K562 (cell line): ENCODE measurements around the gene ERCC1. TPM values are rescaled to one million over a fixed set of nuclear protein-coding genes. Genes with fewer than 3 reads are reported as not detected.

Source experiments
- ATAC-seq: fragments of 200-7000 bp; cut with Tn5 transposase; 3 replicates; pipeline ENCODE4 v1.9.1; 2020; ENCODE audit warnings: moderate library complexity
- BruUV-seq: library from RNA; stranded (reverse); fragments of 400-500 nt; replicated peaks from 2 replicates; lab custom pipeline; 2021; lab: Mats Ljungman, UMichigan
- CTCF ChIA-PET: fragments of 300-600 bp; formaldehyde crosslinking; extraction: SDS; loops from one replicate; lab custom pipeline; 2021; ENCODE audit warnings: low intra/inter-chr PET ratio; lab: Yijun Ruan, JAX
- POLR2A ChIA-PET: fragments of 300-600, 350-650 bp; sonication (Branson Sonifier 250); formaldehyde crosslinking; extraction: SDS; loops from one replicate; lab custom pipeline; 2021; ENCODE audit warnings: antibody characterized with exemption, inconsistent platforms; lab: Yijun Ruan, JAX
- DNase-seq, 4 experiments: peaks; one replicate each; pipeline versions ENCODE4 v3.0.0 to v3.0.0-alpha.2; 2011 to 2018; ENCODE audit warnings: low spot score in 3 of 4, mixed read lengths in 3 of 4; ENCODE audit errors: extremely low read depth in 1 of 4
- FAIRE-seq: peaks from 2 replicates; lab custom pipeline; 2011; peaks lifted over from hg19 to GRCh38; lab: Jason Lieb, UNC
- H2AFZ ChIP-seq: 2 replicates; pipeline ENCODE4 v1.6.0; 2011; ENCODE audit warnings: low read depth, low read length, control low read depth, inconsistent platforms
- H3K27ac ChIP-seq: fragments of 200-600 bp; 3 replicates; pipeline ENCODE4 v1.8.0; 2011; ENCODE audit warnings: low read depth, mild to moderate bottlenecking, control low read depth, inconsistent platforms, low read length, moderate library complexity, mixed read lengths; ENCODE audit errors: extremely low read depth
- H3K27me3 ChIP-seq, 2 experiments: fragments of 300-600 bp in 1 of 2; 2 replicates in 1 of 2; 3 replicates in 1 of 2; pipeline versions ENCODE4 v1.6.0 to v1.8.0; 2011; ENCODE audit warnings: inconsistent platforms in 2 of 2, low read length in 2 of 2, mild to moderate bottlenecking in 1 of 2, mixed read lengths in 1 of 2, moderate library complexity in 1 of 2; ENCODE audit not compliant: control insufficient read depth in 2 of 2, insufficient read depth in 2 of 2
- H3K36me3 ChIP-seq: fragments of 300-600 bp; 3 replicates; pipeline ENCODE4 v1.8.0; 2011; ENCODE audit warnings: mild to moderate bottlenecking, low read length, inconsistent platforms; ENCODE audit not compliant: control insufficient read depth, insufficient read depth
- H3K4me1 ChIP-seq, 2 experiments: fragments of 200-600 bp in 1 of 2; replicated peaks in 1 of 2; 2 replicates in 1 of 2; 3 replicates in 1 of 2; pipeline versions ENCODE4 v1.5.1 to v1.8.0; 2011; ENCODE audit warnings: inconsistent platforms in 2 of 2, low read length in 2 of 2, mild to moderate bottlenecking in 1 of 2, mixed read lengths in 1 of 2, moderate library complexity in 1 of 2; ENCODE audit not compliant: control insufficient read depth in 2 of 2, insufficient read depth in 2 of 2
- H3K4me2 ChIP-seq: 2 replicates; pipeline ENCODE4 v1.6.1; 2011; ENCODE audit warnings: low read length, control low read depth, inconsistent platforms, mixed read lengths; ENCODE audit not compliant: insufficient read depth
- H3K4me3 ChIP-seq: fragments of 200-600 bp; sonication (generic), shearing (Covaris generic); 2 replicates; pipeline ENCODE4 v1.5.1; 2016; ENCODE audit warnings: control low read depth, inconsistent platforms
- H3K79me2 ChIP-seq: fragments of 200-600 bp; 3 replicates; pipeline ENCODE4 v1.8.0; 2011; ENCODE audit warnings: low read length, inconsistent platforms; ENCODE audit not compliant: control insufficient read depth, insufficient read depth
- H3K9ac ChIP-seq, 2 experiments: 2 replicates each; pipeline versions ENCODE4 v1.6.0 to v1.6.1; 2011; ENCODE audit warnings: low read depth in 2 of 2, low read length in 2 of 2, control low read depth in 1 of 2, inconsistent platforms in 1 of 2, mild to moderate bottlenecking in 1 of 2, mixed read lengths in 1 of 2; ENCODE audit not compliant: insufficient read depth in 1 of 2
- H3K9me1 ChIP-seq: one replicate; pipeline ENCODE4 v1.6.0; 2011; ENCODE audit warnings: inconsistent platforms, mild to moderate bottlenecking, low read length, moderate library complexity; ENCODE audit not compliant: control insufficient read depth, insufficient read depth
- H3K9me3 ChIP-seq: replicated peaks from 2 replicates; pipeline ENCODE4 v1.5.1; 2011; ENCODE audit warnings: low read depth, low read length, inconsistent platforms; ENCODE audit not compliant: control insufficient read depth, insufficient read depth
- H4K20me1 ChIP-seq: replicated peaks from 2 replicates; pipeline ENCODE4 v1.6.1; 2011; ENCODE audit warnings: low read length, inconsistent platforms, mixed read lengths; ENCODE audit not compliant: control insufficient read depth, insufficient read depth
- ATF6 ChIP-seq: sonication (generic); formaldehyde crosslinking; IDR thresholded peaks from 2 replicates; pipeline ENCODE4 v1.4.0; 2020; ENCODE audit warnings: mild to moderate bottlenecking, missing genetic modification reagents
- BCOR ChIP-seq: fragments of 450-650 bp; IDR thresholded peaks from 2 replicates; pipeline ENCODE4 v1.6.1; 2016
- COPS2 ChIP-seq: fragments of 450-650 bp; conservative IDR thresholded peaks from 2 replicates; pipeline ENCODE4 v1.6.1; 2016; ENCODE audit warnings: mild to moderate bottlenecking, moderate library complexity
- DACH1 ChIP-seq: fragments of 450-650 bp; IDR thresholded peaks from 2 replicates; pipeline ENCODE4 v1.6.1; 2018; ENCODE audit not compliant: partially characterized antibody
- EWSR1 ChIP-seq: fragments of 450-650 bp; IDR thresholded peaks from 2 replicates; pipeline ENCODE4 v1.6.1; 2018; ENCODE audit warnings: borderline replicate concordance, mild to moderate bottlenecking, low read depth, moderate library complexity; ENCODE audit not compliant: partially characterized antibody
- HNRNPLL ChIP-seq: fragments of 200-400 bp; formaldehyde crosslinking; IDR thresholded peaks from 2 replicates; pipeline ENCODE4 v1.6.1; 2017; ENCODE audit warnings: low read length, low read depth, mild to moderate bottlenecking; ENCODE audit not compliant: poor library complexity, severe bottlenecking
- NRF1 ChIP-seq, 2 experiments: fragments of 450-650 bp; IDR thresholded peaks in 1 of 2; conservative IDR thresholded peaks in 1 of 2; 2 replicates each; pipeline ENCODE4 v1.6.1; 2014; ENCODE audit warnings: mild to moderate bottlenecking in 2 of 2
- RBM34 ChIP-seq: fragments of 200-400 bp; formaldehyde crosslinking; IDR thresholded peaks from 2 replicates; pipeline ENCODE4 v1.6.1; 2018; ENCODE audit warnings: low read length, borderline replicate concordance; ENCODE audit not compliant: insufficient read depth
- SMAD4 ChIP-seq: fragments of 250-450 bp; sonication (Bioruptor Pico); conservative IDR thresholded peaks from 2 replicates; pipeline ENCODE4 v1.8.0; 2021; ENCODE audit warnings: inconsistent platforms, mild to moderate bottlenecking, moderate library complexity
- SNRNP70 ChIP-seq: fragments of 200-400 bp; formaldehyde crosslinking; optimal IDR thresholded peaks from 2 replicates; pipeline ENCODE3; 2017; ENCODE audit warnings: low read depth, low read length
- STAT6 ChIP-seq: sonication (generic); formaldehyde crosslinking; IDR thresholded peaks from 2 replicates; pipeline ENCODE4 v1.8.1; 2023; ENCODE audit warnings: mild to moderate bottlenecking, missing genetic modification reagents
- ZNF121 ChIP-seq: sonication (generic); formaldehyde crosslinking; conservative IDR thresholded peaks from 2 replicates; pipeline ENCODE4 v1.8.0; 2022; ENCODE audit warnings: missing genetic modification reagents
- ZNF124 ChIP-seq: sonication (generic); formaldehyde crosslinking; IDR thresholded peaks from 2 replicates; pipeline ENCODE4 v1.8.1; 2022; ENCODE audit warnings: missing genetic modification reagents
- ZNF217 ChIP-seq: sonication (generic); formaldehyde crosslinking; IDR thresholded peaks from 2 replicates; pipeline ENCODE4 v1.8.0; 2022; ENCODE audit warnings: mild to moderate bottlenecking, missing genetic modification reagents
- ZNF511 ChIP-seq: sonication (generic); formaldehyde crosslinking; IDR thresholded peaks from 2 replicates; pipeline ENCODE4 v1.8.0; 2022; ENCODE audit warnings: mild to moderate bottlenecking, missing genetic modification reagents
- WGBS: fragments of 100-300 bp; shearing (Covaris generic); methylation state at CpG from one replicate; pipeline ENCODE4 v1.1.6; 2016; ENCODE audit warnings: low coverage, mixed read lengths; ENCODE audit not compliant: insufficient coverage; ENCODE audit errors: missing lambda C conversion rate; 5-methylcytosine and 5-hydroxymethylcytosine counted together
- in situ Hi-C: fragments of 300-500 bp; cut with MboI; formaldehyde crosslinking; loops from 4 replicates; pipeline ENCODE4 v1.15.0; 2018; ENCODE audit warnings: inconsistent platforms, mixed read lengths
- intact Hi-C: fragments of 100-400 bp; cut with micrococcal nuclease; formaldehyde crosslinking; loops from 2 replicates; pipeline ENCODE4 v1.14.2; 2022
- polyA plus RNA-seq, 8 experiments: library from polyadenylated mRNA; depleted of rRNA in 4 of 8; stranded (reverse) in 5 of 8; unstranded in 3 of 8; fragments of >200 nt; fragmentation: Nextera tagmentation in 2 of 8; fragmentation: Illumina TruSeq in 1 of 8; extraction: Ambion mirVana in 2 of 8; extraction: Trizol in 1 of 8; gene quantifications; 2 replicates each; pipeline versions ENCODE4 v1.2.1 to v1.2.3, GENCODE V29; 2011 to 2014; ENCODE audit warnings: inconsistent platforms in 1 of 8, missing spikeins in 1 of 8
- total RNA-seq, 7 experiments: library from RNA; depleted of rRNA in 6 of 7; stranded (reverse); fragments of >200 nt in 6 of 7; fragmentation: Illumina TruSeq in 2 of 7; extraction: Trizol in 2 of 7; gene quantifications; 2 replicates each; pipeline versions ENCODE4 v1.2.1 to v1.2.3, GENCODE V29; 2011 to 2021; ENCODE audit warnings: low replicate concordance in 1 of 7

The ERCC1 gene
- total and polyA plus RNA-seq, 9 of the 15 experiments (the other 6 are each of a cell fraction or from before 2014, with no cell fraction given), result 9.3 to 92.6 (median 60.0) TPM

- TF ChIP-seq ZNF217 (CRISPR knock-in tag), result no peak
- TF ChIP-seq EWSR1, result no peak
- no peak for TF ChIP-seq RBM34
- no peak for TF ChIP-seq COPS2
- TF ChIP-seq BCOR, result peak; percentile 45; the same call in 1 of the 2 replicates
- TF ChIP-seq ZNF511 (CRISPR knock-in tag), result no peak
- TF ChIP-seq ZNF121, result peak; percentile 89
Measured at GRCh38 chr19:45451850-45452387, 28.2 kb upstream of the ERCC1 start (continued).

GRCh38 chr19:45451131-45451849, 27.6 kb upstream of the ERCC1 start:
- in situ Hi-C loops (no loop called here), intact Hi-C loops (no loop called here)
- Histone ChIP-seq H3K79me2 (no peaks in the 10 kb centered on the region), H3K9me1 (no peaks in the 10 kb centered on the region), H3K4me1 (peaks cover 21 to 29% of the 10 kb centered on the region in 2 experiments), H3K27ac (peak overlapping the region; percentile 52; the same call in 2 of the 3 replicates), H4K20me1 (no peaks in the 10 kb centered on the region), H3K9me3 (no peaks in the 10 kb centered on the region), H3K4me2 (peak overlapping the region; percentile 71), H2AFZ (peak overlapping the region; percentile 81), H3K9ac (peak overlapping the region; percentile 62 to 93; a peak in 3 of 4 replicates), H3K27me3 (no peaks in the 10 kb centered on the region), H3K4me3 (peak overlapping the region; percentile 42), H3K36me3 (no peaks in the 10 kb centered on the region)
- FAIRE-seq (no peak), DNase-seq (no peak), ATAC-seq (peak; percentile 4; the same call in 2 of the 3 replicates)
- no TSS peak for BruUV-seq
- ChIA-PET POLR2A (interaction anchor here (0.6 to 0.7 kb wide), 2 partner anchors 190 to 247 kb away, joined by 3 read pairs; no protein-coding TSS in a partner anchor), CTCF (no interaction called here)
- WGBS, result 26% methylated on average over 24 of the region's 28 CpGs
- TF ChIP-seq SNRNP70 (no peak), HNRNPLL (peak; percentile 1), ATF6 (CRISPR knock-in tag) (0 out of 2 replicates have a peak, but pooled peaks have one; percentile 0), NRF1 (conservative IDR thresholded peaks at IDR 0.05 in 1 of 2, IDR thresholded peaks at IDR 0.05 in 1 of 2) (peak in 1 of 2 experiments; percentile 3; a peak in 1 of 4 replicates), STAT6 (CRISPR knock-in tag) (0 out of 2 replicates have a peak, but pooled peaks have one; percentile 54), ZNF124 (CRISPR knock-in tag) (no peak), SMAD4 (CRISPR knock-in tag) (no peak), DACH1 (peak; percentile 26)
